Measurements from ENCODE around the gene GIGYF2.

GIGYF2 gene

DNA sequence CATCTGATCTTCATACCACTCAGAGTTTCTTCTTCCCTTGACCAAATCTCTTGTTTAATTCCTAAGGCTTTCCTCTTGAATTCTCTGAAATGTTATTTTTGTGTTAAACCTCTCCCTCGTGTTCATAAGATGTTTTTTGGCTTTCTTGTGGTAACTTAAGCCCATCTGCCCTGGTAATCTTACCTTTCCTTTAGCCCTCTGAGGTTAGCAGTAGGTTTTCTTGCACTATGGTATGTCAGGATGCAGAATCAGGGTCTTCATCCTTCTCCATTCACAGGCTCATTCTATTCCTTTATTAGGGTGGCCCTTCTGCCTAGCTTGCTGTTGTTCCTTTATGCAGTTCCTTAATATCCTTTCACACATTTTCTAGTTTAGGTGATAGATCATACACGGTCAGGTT lies 24.1 kb downstream of the GIGYF2 start:
- no peak for DNase-seq (ENCODE audit: low read depth)
- peaks cover 4% of the 10 kb centered on the region for H3K4me1 ChIP-seq (ENCODE audit: control insufficient read depth, insufficient read depth, low read length)
- H3K9ac ChIP-seq (ENCODE audit: low read length) = no peak overlapping the region
- no peak overlapping the region for H3K4me3 ChIP-seq (ENCODE audit: low read length)
- no peaks in the 10 kb centered on the region for H3K27me3 ChIP-seq (replicated peaks; ENCODE audit: control insufficient read depth, insufficient read depth, low read length)
- H3K36me3 ChIP-seq (ENCODE audit: control insufficient read depth, insufficient read depth, low read length, severe bottlenecking) = peaks cover 50% of the 10 kb centered on the region
- H3K9me3 ChIP-seq (ENCODE audit: control insufficient read depth, low read length) = no peaks in the 10 kb centered on the region

DNA sequence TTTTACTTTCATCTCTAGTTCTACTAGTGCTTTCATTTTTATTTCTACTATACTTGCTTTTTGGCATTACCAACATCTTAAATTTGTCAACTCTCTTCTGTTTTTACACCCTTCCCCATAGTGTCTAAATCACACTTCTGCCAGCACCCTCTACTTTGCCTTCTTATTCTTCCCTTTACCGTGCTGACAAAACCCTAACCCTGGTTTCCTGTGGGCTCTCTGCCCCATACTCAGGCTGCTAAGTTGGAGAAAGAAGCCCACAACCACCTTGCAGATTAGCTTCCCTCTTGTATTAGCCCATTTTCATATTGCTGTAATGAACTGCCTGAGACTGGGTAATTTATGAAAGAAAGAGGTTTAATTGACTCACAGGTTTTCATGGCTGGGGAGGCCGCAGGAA lies 24.8 kb downstream of the GIGYF2 start:
- no peaks in the 10 kb centered on the region for H3K9me3 ChIP-seq (ENCODE audit: control insufficient read depth, low read length)
- H3K9ac ChIP-seq (ENCODE audit: low read length) = no peak overlapping the region
- peaks cover 4% of the 10 kb centered on the region for H3K4me1 ChIP-seq (ENCODE audit: control insufficient read depth, insufficient read depth, low read length)
- no peak for DNase-seq (ENCODE audit: low read depth)
- no peaks in the 10 kb centered on the region for H3K27me3 ChIP-seq (replicated peaks; ENCODE audit: control insufficient read depth, insufficient read depth, low read length)
- peaks cover 51% of the 10 kb centered on the region for H3K36me3 ChIP-seq (ENCODE audit: control insufficient read depth, insufficient read depth, low read length, severe bottlenecking)
- no peak overlapping the region for H3K4me3 ChIP-seq (ENCODE audit: low read length)

DNA sequence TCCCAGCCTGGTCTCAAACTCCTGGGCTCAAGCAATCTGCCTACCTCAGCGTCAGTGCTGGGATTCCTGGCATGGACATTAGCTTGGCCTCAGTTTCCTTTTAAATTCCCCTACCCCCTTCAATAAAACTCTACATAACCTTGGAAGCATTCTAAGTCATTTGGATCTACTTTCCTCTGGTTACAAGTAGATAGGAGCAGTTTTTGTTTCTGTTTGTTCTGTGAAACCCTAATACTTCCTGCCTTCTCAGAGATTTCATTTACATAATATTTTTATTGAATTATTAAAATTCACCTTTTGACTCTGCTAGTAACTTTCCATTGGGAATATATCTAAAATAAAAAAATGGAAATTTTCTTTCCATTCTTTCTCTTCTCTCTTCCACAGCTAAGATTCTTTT lies 25.9 kb downstream of the GIGYF2 start:
- H3K9ac ChIP-seq (ENCODE audit: low read length) = no peak overlapping the region
- DNase-seq (ENCODE audit: low read depth) = no peak
- no peaks in the 10 kb centered on the region for H3K9me3 ChIP-seq (ENCODE audit: control insufficient read depth, low read length)
- peaks cover 50% of the 10 kb centered on the region for H3K36me3 ChIP-seq (ENCODE audit: control insufficient read depth, insufficient read depth, low read length, severe bottlenecking)
- H3K27me3 ChIP-seq (replicated peaks; ENCODE audit: control insufficient read depth, insufficient read depth, low read length) = no peaks in the 10 kb centered on the region
- peaks cover 4% of the 10 kb centered on the region for H3K4me1 ChIP-seq (ENCODE audit: control insufficient read depth, insufficient read depth, low read length)
- no peak overlapping the region for H3K4me3 ChIP-seq (ENCODE audit: low read length)

DNA sequence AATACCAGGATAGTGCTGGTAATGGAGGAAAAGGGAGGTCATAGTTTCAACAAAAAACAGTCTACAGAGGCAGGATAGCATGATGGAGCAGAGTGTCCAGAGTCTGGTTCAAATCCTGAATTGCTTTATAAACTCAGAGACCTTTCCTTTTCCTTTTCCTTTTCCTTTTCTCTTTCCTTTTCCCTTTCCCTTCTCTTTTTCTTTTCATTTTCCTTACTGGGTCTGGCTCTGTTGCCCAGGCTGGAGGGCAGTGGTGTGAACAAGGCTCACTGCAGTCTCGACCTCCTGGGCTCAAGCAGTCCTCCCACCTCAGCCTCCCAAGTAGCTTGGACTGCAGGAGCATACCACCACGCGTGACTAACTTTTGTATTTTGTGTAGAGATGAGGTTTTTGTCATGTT lies 31.7 kb downstream of the GIGYF2 start:
- H3K36me3 ChIP-seq (ENCODE audit: control insufficient read depth, insufficient read depth, low read length, severe bottlenecking) = peaks cover 53% of the 10 kb centered on the region
- no peaks in the 10 kb centered on the region for H3K9me3 ChIP-seq (ENCODE audit: control insufficient read depth, low read length)
- peaks cover 14% of the 10 kb centered on the region for H3K4me1 ChIP-seq (ENCODE audit: control insufficient read depth, insufficient read depth, low read length)
- H3K4me3 ChIP-seq (ENCODE audit: low read length) = no peak overlapping the region
- no peak for DNase-seq (ENCODE audit: low read depth)
- no peak overlapping the region for H3K9ac ChIP-seq (ENCODE audit: low read length)
- H3K27me3 ChIP-seq (replicated peaks; ENCODE audit: control insufficient read depth, insufficient read depth, low read length) = no peaks in the 10 kb centered on the region

DNA sequence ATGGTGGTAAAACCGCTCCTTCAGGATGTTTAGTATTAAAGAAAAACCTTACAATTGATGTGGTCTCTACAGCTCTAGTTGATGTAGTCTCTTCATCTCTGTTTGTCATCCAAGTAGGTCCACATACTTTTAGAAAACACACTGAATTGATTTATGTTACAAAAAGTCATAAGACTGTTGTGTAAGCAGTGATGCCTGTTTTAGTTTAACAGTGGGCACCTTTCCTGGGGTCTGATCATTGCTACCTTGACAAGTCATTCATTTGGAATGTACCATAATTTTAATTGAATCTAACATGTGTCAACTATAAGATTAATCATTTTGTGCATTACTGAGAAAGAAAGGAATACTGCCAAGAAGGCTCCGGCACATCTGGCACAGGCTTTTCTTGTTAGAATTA lies 34.3 kb downstream of the GIGYF2 start:
- DNase-seq (ENCODE audit: low read depth) = peak; percentile 72

DNA sequence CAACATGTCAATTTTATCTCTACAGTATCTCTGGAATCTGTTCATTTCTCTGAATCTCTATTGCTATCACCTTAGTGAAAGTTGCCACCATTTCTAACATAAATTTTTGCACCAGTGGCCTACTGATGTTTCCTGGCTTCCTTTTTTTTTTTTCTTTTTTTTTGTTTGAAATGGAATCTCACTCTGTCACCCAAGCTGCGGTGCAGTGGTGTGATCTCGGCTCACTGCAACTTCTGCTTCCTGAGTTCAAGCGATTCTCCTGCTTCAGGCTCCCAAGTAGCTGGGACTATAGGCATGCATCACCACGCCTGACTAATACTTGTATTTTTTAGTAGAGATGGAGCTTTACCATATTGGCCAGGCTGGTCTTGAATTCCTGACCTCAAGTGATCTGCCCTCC lies 44.2 kb downstream of the GIGYF2 start:
- Histone ChIP-seq H3K4me1 (ENCODE audit: control insufficient read depth, insufficient read depth, low read length) (no peaks in the 10 kb centered on the region), H3K9ac (ENCODE audit: low read length) (no peak overlapping the region), H3K4me3 (ENCODE audit: low read length) (no peak overlapping the region), H3K27me3 (replicated peaks; ENCODE audit: control insufficient read depth, insufficient read depth, low read length) (no peaks in the 10 kb centered on the region), H3K9me3 (ENCODE audit: control insufficient read depth, low read length) (no peaks in the 10 kb centered on the region), H3K36me3 (ENCODE audit: control insufficient read depth, insufficient read depth, low read length, severe bottlenecking) (peaks cover 43% of the 10 kb centered on the region)
- DNase-seq (ENCODE audit: low read depth) = no peak

More for the DNA sequence above, 34.3 kb downstream of the GIGYF2 start:
- Histone ChIP-seq H3K9me3 (ENCODE audit: control insufficient read depth, low read length) (no peaks in the 10 kb centered on the region), H3K36me3 (ENCODE audit: control insufficient read depth, insufficient read depth, low read length, severe bottlenecking) (peaks cover 56% of the 10 kb centered on the region), H3K27me3 (replicated peaks; ENCODE audit: control insufficient read depth, insufficient read depth, low read length) (no peaks in the 10 kb centered on the region), H3K9ac (ENCODE audit: low read length) (no peak overlapping the region), H3K4me1 (ENCODE audit: control insufficient read depth, insufficient read depth, low read length) (peaks cover 14% of the 10 kb centered on the region), H3K4me3 (ENCODE audit: low read length) (peak overlapping the region; percentile 36)

DNA sequence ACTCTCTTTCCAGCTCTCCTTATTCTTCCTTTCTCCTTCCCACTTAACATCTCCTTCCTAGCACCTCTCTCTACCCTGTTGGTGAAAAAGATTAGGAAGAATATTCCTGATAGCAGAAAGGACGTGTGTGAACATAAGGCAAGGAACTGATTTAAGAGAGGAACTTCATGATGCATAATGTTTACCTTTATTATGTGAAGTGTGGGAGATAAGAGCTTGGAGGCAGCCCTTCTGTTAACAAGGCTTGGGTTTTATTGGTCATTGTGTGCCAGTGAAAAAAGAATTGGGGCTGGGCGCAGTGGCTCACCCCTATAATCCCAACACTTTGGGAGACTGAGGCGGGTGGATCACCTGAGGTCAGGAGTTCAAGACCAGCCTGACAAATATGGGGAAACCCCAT lies 44.8 kb downstream of the GIGYF2 start:
- Histone ChIP-seq H3K9ac (ENCODE audit: low read length) (no peak overlapping the region), H3K9me3 (ENCODE audit: control insufficient read depth, low read length) (no peaks in the 10 kb centered on the region), H3K4me1 (ENCODE audit: control insufficient read depth, insufficient read depth, low read length) (no peaks in the 10 kb centered on the region), H3K4me3 (ENCODE audit: low read length) (no peak overlapping the region), H3K27me3 (replicated peaks; ENCODE audit: control insufficient read depth, insufficient read depth, low read length) (no peaks in the 10 kb centered on the region), H3K36me3 (ENCODE audit: control insufficient read depth, insufficient read depth, low read length, severe bottlenecking) (peaks cover 38% of the 10 kb centered on the region)
- no peak for DNase-seq (ENCODE audit: low read depth)

DNA sequence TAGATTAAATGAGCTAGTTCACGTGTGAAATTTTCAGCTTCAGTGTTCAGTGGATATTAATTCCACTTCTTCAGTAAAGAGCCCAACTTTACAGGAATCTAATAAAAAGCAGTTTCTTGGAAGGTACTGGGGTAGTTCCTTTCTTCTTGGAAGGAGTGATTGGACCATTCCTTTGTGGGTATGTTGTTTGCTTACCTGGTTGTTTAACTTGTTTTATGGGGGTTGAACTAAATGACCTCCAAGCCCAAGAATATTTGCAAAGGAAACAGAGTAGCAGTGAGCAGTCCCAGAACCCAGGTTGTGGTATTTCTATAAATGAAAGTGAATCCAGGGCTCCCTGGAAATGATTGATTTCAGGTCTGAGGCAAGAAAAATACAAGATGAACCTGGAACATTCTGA lies 47.8 kb downstream of the GIGYF2 start:
- no peak for DNase-seq (ENCODE audit: low read depth)
- Histone ChIP-seq H3K27me3 (replicated peaks; ENCODE audit: control insufficient read depth, insufficient read depth, low read length) (no peaks in the 10 kb centered on the region), H3K9me3 (ENCODE audit: control insufficient read depth, low read length) (no peaks in the 10 kb centered on the region), H3K36me3 (ENCODE audit: control insufficient read depth, insufficient read depth, low read length, severe bottlenecking) (peaks cover 47% of the 10 kb centered on the region), H3K4me3 (ENCODE audit: low read length) (no peak overlapping the region), H3K9ac (ENCODE audit: low read length) (no peak overlapping the region), H3K4me1 (ENCODE audit: control insufficient read depth, insufficient read depth, low read length) (no peaks in the 10 kb centered on the region)

DNA sequence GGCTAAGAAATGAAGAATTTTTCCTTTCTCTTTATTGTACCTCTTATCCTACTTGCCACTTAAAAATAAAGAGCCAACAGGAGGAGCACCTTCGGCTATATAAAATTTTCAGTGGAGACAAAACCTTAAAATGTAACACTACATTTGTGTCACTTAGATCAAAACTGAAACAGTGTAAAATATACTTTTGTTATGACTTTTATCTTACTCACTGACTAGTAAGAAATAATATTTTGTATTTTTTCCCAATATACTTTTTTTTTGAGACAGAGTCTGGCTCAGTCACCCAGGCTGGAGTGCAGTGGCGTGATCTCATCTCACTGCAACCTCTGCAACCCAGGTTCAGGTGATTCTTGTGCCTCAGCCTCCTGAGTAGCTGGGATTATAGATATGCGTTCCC lies 50.9 kb downstream of the GIGYF2 start:
- Histone ChIP-seq H3K27me3 (replicated peaks; ENCODE audit: control insufficient read depth, insufficient read depth, low read length) (no peaks in the 10 kb centered on the region), H3K4me1 (ENCODE audit: control insufficient read depth, insufficient read depth, low read length) (no peaks in the 10 kb centered on the region), H3K36me3 (ENCODE audit: control insufficient read depth, insufficient read depth, low read length, severe bottlenecking) (peaks cover 67% of the 10 kb centered on the region), H3K9ac (ENCODE audit: low read length) (no peak overlapping the region), H3K4me3 (ENCODE audit: low read length) (no peak overlapping the region), H3K9me3 (ENCODE audit: control insufficient read depth, low read length) (no peaks in the 10 kb centered on the region)
- no peak for DNase-seq (ENCODE audit: low read depth)

DNA sequence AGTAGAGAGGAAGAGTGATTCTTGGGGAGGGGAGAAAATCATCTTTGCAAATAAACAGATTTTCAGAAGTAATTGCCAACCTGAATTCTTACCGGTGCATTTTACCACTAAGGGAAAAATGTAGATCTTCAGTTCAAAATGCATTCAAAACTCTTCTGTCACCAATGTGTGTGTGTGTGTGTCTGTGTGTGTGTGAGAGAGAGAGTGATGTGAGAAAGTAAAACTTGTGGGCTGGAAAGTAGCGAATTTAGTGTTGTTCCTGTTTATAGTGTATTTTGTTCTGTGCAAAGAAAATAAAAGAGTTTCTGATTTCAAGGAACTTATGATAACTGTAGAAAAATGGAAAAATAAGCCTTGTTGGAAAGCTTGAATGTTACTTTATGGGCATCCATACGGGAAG lies 52.2 kb downstream of the GIGYF2 start:
- Histone ChIP-seq H3K9ac (ENCODE audit: low read length) (no peak overlapping the region), H3K9me3 (ENCODE audit: control insufficient read depth, low read length) (no peaks in the 10 kb centered on the region), H3K27me3 (replicated peaks; ENCODE audit: control insufficient read depth, insufficient read depth, low read length) (no peaks in the 10 kb centered on the region), H3K36me3 (ENCODE audit: control insufficient read depth, insufficient read depth, low read length, severe bottlenecking) (peaks cover 71% of the 10 kb centered on the region), H3K4me3 (ENCODE audit: low read length) (no peak overlapping the region), H3K4me1 (ENCODE audit: control insufficient read depth, insufficient read depth, low read length) (no peaks in the 10 kb centered on the region)
- DNase-seq (ENCODE audit: low read depth) = no peak

DNA sequence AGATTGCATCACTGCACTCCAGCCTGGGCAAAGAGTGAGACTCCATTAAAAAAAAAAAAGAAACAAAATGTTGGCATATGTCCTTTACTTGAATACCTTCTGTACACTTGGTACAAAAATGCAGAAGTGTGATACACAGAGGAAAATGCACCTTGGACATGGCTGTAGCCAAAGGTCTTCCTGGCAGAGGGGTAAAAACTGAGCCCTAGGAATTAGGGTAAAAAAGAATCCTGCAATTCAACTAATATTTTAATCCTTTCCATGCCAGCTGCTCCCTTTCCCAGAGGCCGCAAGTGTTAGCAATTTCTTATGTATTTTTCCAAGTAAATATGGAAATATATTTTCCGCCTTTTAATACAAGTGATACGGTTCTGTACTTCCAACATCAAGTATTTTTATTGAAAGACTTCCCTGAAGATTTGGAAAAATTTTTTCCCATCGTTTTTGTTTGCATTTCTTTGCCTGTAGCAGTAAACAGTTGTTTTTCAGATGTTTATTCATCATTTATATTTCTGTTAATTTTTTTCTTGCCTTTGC lies 53.1 kb downstream of the GIGYF2 start:
- H3K36me3 ChIP-seq (ENCODE audit: control insufficient read depth, insufficient read depth, low read length, severe bottlenecking) = peaks cover 66% of the 10 kb centered on the region
- no peak overlapping the region for H3K4me3 ChIP-seq (ENCODE audit: low read length)
- DNase-seq (ENCODE audit: low read depth) = no peak
- H3K27me3 ChIP-seq (replicated peaks; ENCODE audit: control insufficient read depth, insufficient read depth, low read length) = no peaks in the 10 kb centered on the region
- no peaks in the 10 kb centered on the region for H3K4me1 ChIP-seq (ENCODE audit: control insufficient read depth, insufficient read depth, low read length)
- H3K9ac ChIP-seq (ENCODE audit: low read length) = no peak overlapping the region
- H3K9me3 ChIP-seq (ENCODE audit: control insufficient read depth, low read length) = no peaks in the 10 kb centered on the region

DNA sequence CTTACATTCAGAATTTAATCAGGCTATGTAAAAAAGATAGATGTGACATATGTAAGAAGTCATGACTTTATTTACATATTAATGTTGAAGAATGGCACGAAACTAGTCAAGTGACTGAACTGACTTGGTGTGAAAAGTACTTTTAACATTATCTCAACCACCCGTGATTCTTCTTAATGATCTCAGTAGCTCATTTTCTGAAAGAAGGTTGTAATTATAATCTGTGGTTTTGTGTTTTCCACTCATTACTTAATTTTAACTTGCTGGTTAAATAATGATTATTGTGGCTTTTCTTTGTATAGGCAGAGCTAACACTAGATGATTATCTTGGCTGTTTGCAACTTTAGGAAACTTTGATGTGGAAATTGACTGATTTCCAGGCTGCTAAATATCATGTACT lies 60.8 kb downstream of the GIGYF2 start:
- H3K9me3 ChIP-seq (ENCODE audit: control insufficient read depth, low read length) = no peaks in the 10 kb centered on the region
- no peaks in the 10 kb centered on the region for H3K27me3 ChIP-seq (replicated peaks; ENCODE audit: control insufficient read depth, insufficient read depth, low read length)
- peaks cover 78% of the 10 kb centered on the region for H3K36me3 ChIP-seq (ENCODE audit: control insufficient read depth, insufficient read depth, low read length, severe bottlenecking)
- no peak for DNase-seq (ENCODE audit: low read depth)
- no peaks in the 10 kb centered on the region for H3K4me1 ChIP-seq (ENCODE audit: control insufficient read depth, insufficient read depth, low read length)
- no peak overlapping the region for H3K4me3 ChIP-seq (ENCODE audit: low read length)
- no peak overlapping the region for H3K9ac ChIP-seq (ENCODE audit: low read length)
